GM12801 (cell line): ENCODE results near the gene RNF175.

Experiments used
- CTCF ChIP-seq: IDR thresholded peaks from one replicate; pipeline ENCODE4 v1.5.1; 2011; ENCODE audit warnings: control low read depth; ENCODE audit not compliant: insufficient read length; ENCODE audit errors: extremely low read depth

RNF175 gene

DNA sequence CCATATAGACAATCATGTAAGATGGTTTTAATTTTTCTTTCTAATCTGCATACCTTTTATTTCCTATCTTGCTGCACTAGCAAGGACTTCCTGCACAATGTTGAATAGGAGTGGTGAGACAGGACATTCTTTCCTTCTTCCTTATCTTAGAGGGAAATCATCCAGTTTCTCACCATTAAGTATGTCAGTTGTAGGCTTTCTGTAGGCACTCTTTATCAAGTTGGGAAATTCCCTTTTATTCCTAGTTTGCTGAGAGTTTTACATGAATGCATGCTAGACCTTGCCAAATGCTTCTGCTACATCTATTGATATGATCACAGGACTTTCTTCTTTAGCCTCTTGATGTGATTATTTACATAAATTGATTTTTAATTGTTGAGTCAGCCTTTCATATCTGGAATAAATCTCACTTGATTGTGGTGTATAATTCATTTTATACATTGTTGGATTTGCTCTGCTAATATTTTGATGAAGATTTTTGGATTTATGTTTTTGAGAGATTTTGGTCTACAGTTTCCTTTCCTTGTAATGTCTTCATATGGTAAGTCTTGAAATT lies 23.8 kb downstream of the RNF175 start:
- TF ChIP-seq CTCF = no peak

- TF ChIP-seq CTCF = no peak
Observed at GRCh38 chr4:153733751-153734448, 25.9 kb downstream of the RNF175 start.

GRCh38 chr4:153731239-153731638 lies 28.6 kb downstream of the RNF175 start:
- TF ChIP-seq CTCF = no peak

DNA sequence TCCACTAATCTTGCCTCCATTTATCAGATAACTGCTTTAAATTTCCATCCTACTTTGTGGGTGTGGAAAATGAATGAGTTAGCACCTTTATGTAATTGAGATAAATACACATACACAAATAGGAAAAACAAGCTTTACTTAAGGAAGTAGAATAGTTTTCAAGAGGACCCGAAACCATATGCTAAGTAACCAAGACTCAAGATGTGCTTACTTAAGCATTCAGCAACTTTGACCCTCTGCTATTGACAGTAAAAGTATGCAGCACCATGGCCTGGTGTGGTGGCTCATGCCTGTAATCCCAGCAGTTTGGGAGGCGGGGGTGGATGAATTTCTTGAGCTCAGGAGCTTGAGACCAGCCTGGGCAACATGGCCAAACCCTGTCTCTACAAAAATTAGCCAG lies 29.9 kb downstream of the RNF175 start:
- TF ChIP-seq CTCF = no peak

DNA sequence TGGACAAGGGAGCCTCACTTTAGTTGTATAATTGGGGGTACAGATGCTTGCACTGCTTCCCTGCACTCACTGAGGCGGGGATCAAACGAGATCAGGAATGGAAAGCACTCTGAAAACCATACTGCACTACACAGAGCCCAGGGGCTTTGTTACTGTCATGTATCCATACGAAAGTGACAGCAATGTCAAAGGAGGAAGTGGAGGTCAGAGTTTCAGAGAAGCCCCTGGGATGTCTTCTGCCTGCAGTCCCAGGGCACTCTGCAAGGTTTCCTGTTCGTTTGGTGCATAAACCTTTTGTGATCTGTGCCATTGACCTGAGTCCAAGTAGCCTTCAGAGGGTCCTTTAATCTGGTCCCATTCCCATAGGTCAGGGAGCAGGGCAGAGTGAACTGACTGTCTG lies 31.2 kb downstream of the RNF175 start:
- no peak for TF ChIP-seq CTCF

- TF ChIP-seq CTCF = no peak
Observed at GRCh38 chr4:153728151-153728550, 31.7 kb downstream of the RNF175 start.

GRCh38 chr4:153725831-153726154 lies 34.0 kb downstream of the RNF175 start:
- no peak for TF ChIP-seq CTCF
